Myocyte (in vitro differentiated cells): Measurements from ENCODE around the gene TOLLIP. TPM values are rescaled to one million over a fixed set of nuclear protein-coding genes. Genes with fewer than 3 reads are reported as not detected.

ENCODE experiments used
- microRNA-seq: library from miRNA; unstranded; fragments of <30 nt; microRNA quantifications from one replicate; pipeline ENCODE4, GENCODE V29; 2016
- total RNA-seq: library from RNA; depleted of rRNA; stranded (reverse); fragments of >200 nt; gene quantifications from 2 replicates; pipeline ENCODE4 v1.2.3, GENCODE V29; 2014

Gene TOLLIP
- total RNA-seq, 1 donor from 2014 or later, result 41.6 TPM

Small RNAs within 50 kb of the gene (microRNA-seq; reads per million reads assigned to microRNA genes)
- gene MIR6744, result not detected

Other genes starting within 250 kb of the TOLLIP start
- gene MUC2, start 234.8 kb downstream of the TOLLIP start, total RNA-seq, result not detected in 2 replicates
- gene MUC5AC, start 151.7 kb downstream of the TOLLIP start, total RNA-seq, result not detected in 2 replicates
- not detected in 2 replicates for gene MUC5B, start 86.6 kb downstream of the TOLLIP start, total RNA-seq
- 0.21 and 0.70 TPM in 2 replicates for gene BRSK2, start 80.3 kb upstream of the TOLLIP start, total RNA-seq
- 15.0 and 16.7 TPM in 2 replicates for gene MOB2, start 177.1 kb upstream of the TOLLIP start, total RNA-seq